ENCODE data around the gene SEC61G.

Gene SEC61G

DNA sequence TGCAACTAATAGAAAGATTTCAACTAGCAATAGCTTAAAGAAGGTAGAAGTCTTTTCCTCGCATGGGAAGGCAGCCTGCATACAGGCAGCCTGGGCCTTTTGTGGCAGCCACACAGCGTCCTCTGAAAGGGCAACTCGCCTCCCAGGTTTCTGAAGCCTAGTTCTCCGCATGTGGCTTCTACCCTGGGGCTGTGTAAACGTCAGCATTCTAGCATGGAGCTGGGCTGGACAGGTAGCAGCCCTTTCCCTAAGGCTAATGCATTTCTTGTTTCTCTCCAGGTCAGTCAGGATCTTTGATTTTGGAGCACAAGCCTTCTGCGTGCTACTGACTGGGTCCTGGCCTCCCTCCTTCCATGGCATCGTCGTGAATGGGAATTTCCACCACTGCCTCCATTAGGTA is 23.8 kb upstream of the SEC61G start:
- ATAC-seq, result no peak
- TF ChIP-seq CSDC2 (CRISPR knock-in tag; IDR thresholded peaks at IDR 0.05) (no peak), SNAI2 (CRISPR knock-in tag; IDR thresholded peaks at IDR 0.05) (no peak), OSR1 (CRISPR knock-in tag; IDR thresholded peaks at IDR 0.05) (no peak), TCF4 (CRISPR knock-in tag; IDR thresholded peaks at IDR 0.05; ENCODE audit: borderline replicate concordance) (no peak), ARNTL (CRISPR knock-in tag; IDR thresholded peaks at IDR 0.05; ENCODE audit: borderline replicate concordance, low read depth) (no peak), PPARA (CRISPR knock-in tag; IDR thresholded peaks at IDR 0.05; ENCODE audit: borderline replicate concordance) (no peak), TOX (CRISPR knock-in tag; IDR thresholded peaks at IDR 0.05; ENCODE audit: borderline replicate concordance) (no peak), ZFP3 (CRISPR knock-in tag; IDR thresholded peaks at IDR 0.05) (no peak), ZC3H10 (CRISPR knock-in tag; IDR thresholded peaks at IDR 0.05) (no peak), RARB (CRISPR knock-in tag; IDR thresholded peaks at IDR 0.05) (no peak), ZNF8 (CRISPR knock-in tag; IDR thresholded peaks at IDR 0.05) (no peak), ESRRG (CRISPR knock-in tag; IDR thresholded peaks at IDR 0.05) (no peak), ZNF565 (CRISPR knock-in tag; conservative IDR thresholded peaks at IDR 0.05; ENCODE audit: low read depth) (no peak), BACH2 (CRISPR knock-in tag; IDR thresholded peaks at IDR 0.05; ENCODE audit: borderline replicate concordance) (no peak)
- TF ChIP-seq, protein P1, sequence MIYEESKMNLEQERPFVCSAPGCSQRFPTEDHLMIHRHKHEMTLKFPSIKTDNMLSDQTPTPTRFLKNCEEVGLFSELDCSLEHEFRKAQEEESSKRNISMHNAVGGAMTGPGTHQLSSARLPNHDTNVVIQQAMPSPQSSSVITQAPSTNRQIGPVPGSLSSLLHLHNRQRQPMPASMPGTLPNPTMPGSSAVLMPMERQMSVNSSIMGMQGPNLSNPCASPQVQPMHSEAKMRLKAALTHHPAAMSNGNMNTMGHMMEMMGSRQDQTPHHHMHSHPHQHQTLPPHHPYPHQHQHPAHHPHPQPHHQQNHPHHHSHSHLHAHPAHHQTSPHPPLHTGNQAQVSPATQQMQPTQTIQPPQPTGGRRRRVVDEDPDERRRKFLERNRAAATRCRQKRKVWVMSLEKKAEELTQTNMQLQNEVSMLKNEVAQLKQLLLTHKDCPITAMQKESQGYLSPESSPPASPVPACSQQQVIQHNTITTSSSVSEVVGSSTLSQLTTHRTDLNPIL (CRISPR knock-in tag; IDR thresholded peaks at IDR 0.05; ENCODE audit: low read depth), result no peak
- TF ChIP-seq, protein P2, sequence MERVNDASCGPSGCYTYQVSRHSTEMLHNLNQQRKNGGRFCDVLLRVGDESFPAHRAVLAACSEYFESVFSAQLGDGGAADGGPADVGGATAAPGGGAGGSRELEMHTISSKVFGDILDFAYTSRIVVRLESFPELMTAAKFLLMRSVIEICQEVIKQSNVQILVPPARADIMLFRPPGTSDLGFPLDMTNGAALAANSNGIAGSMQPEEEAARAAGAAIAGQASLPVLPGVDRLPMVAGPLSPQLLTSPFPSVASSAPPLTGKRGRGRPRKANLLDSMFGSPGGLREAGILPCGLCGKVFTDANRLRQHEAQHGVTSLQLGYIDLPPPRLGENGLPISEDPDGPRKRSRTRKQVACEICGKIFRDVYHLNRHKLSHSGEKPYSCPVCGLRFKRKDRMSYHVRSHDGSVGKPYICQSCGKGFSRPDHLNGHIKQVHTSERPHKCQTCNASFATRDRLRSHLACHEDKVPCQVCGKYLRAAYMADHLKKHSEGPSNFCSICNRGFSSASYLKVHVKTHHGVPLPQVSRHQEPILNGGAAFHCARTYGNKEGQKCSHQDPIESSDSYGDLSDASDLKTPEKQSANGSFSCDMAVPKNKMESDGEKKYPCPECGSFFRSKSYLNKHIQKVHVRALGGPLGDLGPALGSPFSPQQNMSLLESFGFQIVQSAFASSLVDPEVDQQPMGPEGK (CRISPR knock-in tag; IDR thresholded peaks at IDR 0.05; ENCODE audit: borderline replicate concordance), result no peak

DNA sequence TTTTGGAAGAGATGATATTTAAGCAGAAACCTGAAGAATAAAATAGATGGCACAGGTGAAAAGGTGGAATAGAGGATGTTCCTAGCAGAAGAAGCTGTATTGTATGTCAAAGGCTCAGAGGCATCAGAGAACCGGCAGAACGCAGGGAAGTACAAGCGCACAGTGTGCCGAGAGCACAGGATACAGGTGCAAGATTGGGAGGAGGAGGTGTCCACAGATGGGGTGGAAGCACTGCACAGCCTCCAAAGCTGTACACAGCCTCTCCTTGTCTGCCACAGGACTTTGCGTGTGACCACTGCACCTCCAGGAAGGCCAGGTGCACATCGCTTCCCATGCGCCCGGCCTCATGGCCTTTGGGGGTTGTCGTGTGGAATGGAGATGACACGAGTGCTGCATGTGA is 23.3 kb upstream of the SEC61G start:
- TF ChIP-seq ZNF565 (CRISPR knock-in tag; conservative IDR thresholded peaks at IDR 0.05; ENCODE audit: low read depth), result no peak
- no peak for TF ChIP-seq ZFP3 (CRISPR knock-in tag; IDR thresholded peaks at IDR 0.05)
- TF ChIP-seq ZNF8 (CRISPR knock-in tag; IDR thresholded peaks at IDR 0.05), result no peak
- TF ChIP-seq PPARA (CRISPR knock-in tag; IDR thresholded peaks at IDR 0.05; ENCODE audit: borderline replicate concordance), result no peak
- TF ChIP-seq ZC3H10 (CRISPR knock-in tag; IDR thresholded peaks at IDR 0.05), result no peak
- ATAC-seq, result no peak

DNA sequence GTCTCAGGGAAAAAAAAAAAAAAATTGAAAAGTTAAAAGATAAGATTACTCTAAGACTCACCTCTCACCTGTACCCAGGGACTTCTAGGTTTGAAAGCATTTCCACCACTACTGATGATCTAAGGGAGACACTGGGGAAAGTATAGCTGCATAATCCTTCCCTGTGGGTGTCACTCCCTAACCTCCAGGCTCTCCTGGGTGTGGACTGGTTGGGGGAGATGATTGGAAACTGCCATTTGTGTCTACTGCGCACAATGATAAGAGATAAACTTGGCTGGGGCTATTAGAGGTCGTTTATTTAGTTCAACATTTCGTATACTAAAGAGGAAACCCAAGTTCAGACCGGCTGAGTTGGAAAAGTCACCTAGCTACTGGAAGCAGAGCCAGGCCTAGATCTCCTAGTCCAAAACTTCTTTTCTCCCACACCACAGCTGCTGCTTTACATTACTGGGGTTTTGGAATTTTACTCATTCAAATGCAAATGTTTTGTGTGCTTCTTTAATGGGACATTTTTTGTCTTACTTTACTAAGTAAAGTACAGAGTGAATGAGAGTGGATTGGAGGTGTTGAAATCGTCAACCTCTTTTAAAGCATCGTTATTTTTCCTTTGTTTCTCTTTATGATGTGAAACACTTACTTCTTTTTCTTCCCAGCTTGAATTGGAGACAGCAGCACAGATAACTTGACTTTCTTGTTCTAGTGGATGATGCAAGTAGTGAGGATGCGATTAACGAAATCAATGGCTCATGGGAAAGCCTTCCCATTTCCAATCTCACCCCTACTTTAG is 22.3 kb upstream of the SEC61G start:
- no peak for ATAC-seq

GRCh38 chr7:54780490-54780889 is 21.5 kb upstream of the SEC61G start:
- no peak for ATAC-seq
- TF ChIP-seq SNAI2 (CRISPR knock-in tag; IDR thresholded peaks at IDR 0.05), result no peak
- TF ChIP-seq ZC3H10 (CRISPR knock-in tag; IDR thresholded peaks at IDR 0.05), result no peak
- TF ChIP-seq RARB (CRISPR knock-in tag; IDR thresholded peaks at IDR 0.05), result no peak
- TF ChIP-seq ZNF8 (CRISPR knock-in tag; IDR thresholded peaks at IDR 0.05), result no peak
- no peak for TF ChIP-seq TSHZ2 (CRISPR knock-in tag; IDR thresholded peaks at IDR 0.05)
- TF ChIP-seq PPARA (CRISPR knock-in tag; IDR thresholded peaks at IDR 0.05; ENCODE audit: borderline replicate concordance), result no peak

More for the DNA sequence above, 22.3 kb upstream of the SEC61G start:
- TF ChIP-seq ARNTL (CRISPR knock-in tag; IDR thresholded peaks at IDR 0.05; ENCODE audit: borderline replicate concordance, low read depth), result no peak
- TF ChIP-seq SNAI2 (CRISPR knock-in tag; IDR thresholded peaks at IDR 0.05), result no peak
- no peak for TF ChIP-seq CSDC2 (CRISPR knock-in tag; IDR thresholded peaks at IDR 0.05)
- TF ChIP-seq ZNF70 (CRISPR knock-in tag; IDR thresholded peaks at IDR 0.05), result no peak
